ENCODE data around the gene TMEM271.

DNA sequence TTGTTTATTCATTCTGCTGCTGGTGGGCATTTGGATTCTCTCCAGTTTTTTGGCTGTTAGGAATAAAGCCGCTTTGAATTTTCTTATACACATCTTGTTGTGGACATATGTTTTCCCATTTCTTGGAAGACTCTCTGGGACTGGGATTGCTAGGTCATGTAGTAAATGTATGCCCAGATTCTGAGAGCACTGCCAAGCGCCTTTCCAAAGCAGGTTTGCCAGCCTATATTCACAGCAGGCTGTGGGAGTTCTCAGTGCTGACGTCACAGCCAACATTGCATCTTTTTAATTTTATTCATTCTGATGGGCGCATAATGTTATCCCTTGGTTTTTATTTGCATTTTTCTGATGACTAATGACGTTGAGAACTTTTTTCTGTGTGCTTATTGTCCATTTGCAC is 24.1 kb downstream of the TMEM271 start:
- TF ChIP-seq, protein P1, sequence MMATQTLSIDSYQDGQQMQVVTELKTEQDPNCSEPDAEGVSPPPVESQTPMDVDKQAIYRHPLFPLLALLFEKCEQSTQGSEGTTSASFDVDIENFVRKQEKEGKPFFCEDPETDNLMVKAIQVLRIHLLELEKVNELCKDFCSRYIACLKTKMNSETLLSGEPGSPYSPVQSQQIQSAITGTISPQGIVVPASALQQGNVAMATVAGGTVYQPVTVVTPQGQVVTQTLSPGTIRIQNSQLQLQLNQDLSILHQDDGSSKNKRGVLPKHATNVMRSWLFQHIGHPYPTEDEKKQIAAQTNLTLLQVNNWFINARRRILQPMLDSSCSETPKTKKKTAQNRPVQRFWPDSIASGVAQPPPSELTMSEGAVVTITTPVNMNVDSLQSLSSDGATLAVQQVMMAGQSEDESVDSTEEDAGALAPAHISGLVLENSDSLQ (IDR thresholded peaks at IDR 0.05): no peak
- no peak for TF ChIP-seq FOXM1 (IDR thresholded peaks at IDR 0.05; ENCODE audit: borderline replicate concordance)
- no peak for TF ChIP-seq NFRKB (IDR thresholded peaks at IDR 0.05)
- TF ChIP-seq TARDBP (IDR thresholded peaks at IDR 0.05): no peak
- no peak for TF ChIP-seq FOXK2 (IDR thresholded peaks at IDR 0.05)
- TF ChIP-seq ZNF384 (IDR thresholded peaks at IDR 0.05): no peak
- TF ChIP-seq HDGF (IDR thresholded peaks at IDR 0.05; ENCODE audit: borderline replicate concordance): no peak
- TF ChIP-seq ELF4 (IDR thresholded peaks at IDR 0.05): no peak
- no peak for TF ChIP-seq SP1 (IDR thresholded peaks at IDR 0.05)
- no peak for TF ChIP-seq SUZ12 (IDR thresholded peaks at IDR 0.05)
- no peak for TF ChIP-seq BHLHE40 (IDR thresholded peaks at IDR 0.05; ENCODE audit: borderline replicate concordance)
